ENCODE measurements around the gene FCER1G.

FCER1G gene

GRCh38 chr1:161215076-161215475, at the start of gene FCER1G:
Gene FCER1G, plus strand, starts transcription at chr1:161215295. Its CDS starts 27 bp downstream, at chr1:161215322.
- DNase-seq (ENCODE audit: low read depth) = no peak

- DNase-seq (ENCODE audit: low read depth) = peak; percentile 82
Measured at GRCh38 chr1:161165742-161166668, 49.1 kb upstream of the FCER1G start, which contains the start of gene PPOX. Gene PPOX, plus strand, starts transcription at chr1:161166426. Its CDS starts 422 bp downstream, at chr1:161166848.

- DNase-seq (ENCODE audit: low read depth) = no peak
Measured at GRCh38 chr1:161166669-161167548, 48.2 kb upstream of the FCER1G start.

- no peak for DNase-seq (ENCODE audit: low read depth)
Measured at GRCh38 chr1:161168906-161169305, 46.2 kb upstream of the FCER1G start.

- DNase-seq (ENCODE audit: low read depth) = no peak
Measured at GRCh38 chr1:161171191-161171590, 43.9 kb upstream of the FCER1G start.

- DNase-seq (ENCODE audit: low read depth) = no peak
Measured at GRCh38 chr1:161171696-161172095, 43.4 kb upstream of the FCER1G start.

GRCh38 chr1:161172349-161172748, 42.7 kb upstream of the FCER1G start:
- no peak for DNase-seq (ENCODE audit: low read depth)

GRCh38 chr1:161172776-161173376, 42.2 kb upstream of the FCER1G start:
- no peak for DNase-seq (ENCODE audit: low read depth)

- DNase-seq (ENCODE audit: low read depth) = no peak
Measured at GRCh38 chr1:161173711-161174110, 41.4 kb upstream of the FCER1G start.

GRCh38 chr1:161174911-161175310, 40.2 kb upstream of the FCER1G start:
- no peak for DNase-seq (ENCODE audit: low read depth)

- DNase-seq (ENCODE audit: low read depth) = no peak
Measured at GRCh38 chr1:161175771-161176453, 39.2 kb upstream of the FCER1G start.

GRCh38 chr1:161176468-161177111, 38.5 kb upstream of the FCER1G start:
- no peak for DNase-seq (ENCODE audit: low read depth)

GRCh38 chr1:161177112-161177935, 37.8 kb upstream of the FCER1G start, which contains the start of gene B4GALT3:
Gene B4GALT3, minus strand, starts transcription at chr1:161177507. Its CDS starts 1,447 bp downstream, at chr1:161176060.
- peak; percentile 95 for DNase-seq (ENCODE audit: low read depth)

- no peak for DNase-seq (ENCODE audit: low read depth)
Measured at GRCh38 chr1:161177936-161178244, 37.2 kb upstream of the FCER1G start.

- no peak for DNase-seq (ENCODE audit: low read depth)
Measured at GRCh38 chr1:161179698-161180097, 35.4 kb upstream of the FCER1G start.

GRCh38 chr1:161180639-161181038, 34.5 kb upstream of the FCER1G start:
- no peak for DNase-seq (ENCODE audit: low read depth)

GRCh38 chr1:161182214-161182613, 32.9 kb upstream of the FCER1G start:
- DNase-seq (ENCODE audit: low read depth) = peak; percentile 62

- DNase-seq (ENCODE audit: low read depth) = peak; percentile 50
Measured at GRCh38 chr1:161185282-161185682, 29.8 kb upstream of the FCER1G start.

GRCh38 chr1:161185732-161186311, 29.3 kb upstream of the FCER1G start:
- no peak for DNase-seq (ENCODE audit: low read depth)

- DNase-seq (ENCODE audit: low read depth) = no peak
Measured at GRCh38 chr1:161187311-161187710, 27.8 kb upstream of the FCER1G start.

Measured in stimulated activated CD4-positive, alpha-beta T cell treated with anti-CD3 and anti-CD28 coated beads, Interleukin-2, amount 100 ng/mL, for 4 hours (primary cell).